Astrocyte of the spinal cord (primary cell): ENCODE measurements around the gene UBE2O.

Experiments
- DNase-seq: peaks from one replicate; pipeline ENCODE4 v3.0.0; 2011; ENCODE audit warnings: low read depth, low spot score
- H3K4me3 ChIP-seq: 2 replicates; pipeline ENCODE4 v1.5.1; 2011; ENCODE audit warnings: low read depth, mild to moderate bottlenecking, low read length, moderate library complexity
- CTCF ChIP-seq: IDR thresholded peaks from 2 replicates; pipeline ENCODE4 v1.5.1; 2012; ENCODE audit warnings: low read depth, mild to moderate bottlenecking, low read length, inconsistent platforms
- in situ Hi-C: cut with HindIII; loops from 2 replicates; pipeline ENCODE4 v1.10.0; 2017; ENCODE audit warnings: low sequenced_read_pairs

The UBE2O gene

GRCh38 chr17:76356803-76357456, 96.0 kb downstream of the UBE2O start:
- no peak for DNase-seq
- H3K4me3 ChIP-seq: no peak overlapping the region
- TF ChIP-seq CTCF: no peak
- in situ Hi-C loops: no loop called here

GRCh38 chr17:76354747-76355310, 98.1 kb downstream of the UBE2O start:
- no peak overlapping the region for H3K4me3 ChIP-seq
- in situ Hi-C loops: no loop called here
- no peak for DNase-seq
- no peak for TF ChIP-seq CTCF

GRCh38 chr17:76354317-76354729, 98.6 kb downstream of the UBE2O start:
- TF ChIP-seq CTCF: no peak
- in situ Hi-C loops: no loop called here

GRCh38 chr17:76353599-76354316, 99.2 kb downstream of the UBE2O start, which contains the start of gene PRPSAP1:
PRPSAP1 (minus strand) TSS chr17:76353916; CDS start chr17:76353703, 213 bp downstream.
- peak; percentile 49 for TF ChIP-seq CTCF
- peak within 1 kb of the TSS; percentile 71 for H3K4me3 ChIP-seq
- in situ Hi-C loops: no loop called here
- peak; percentile 96 for DNase-seq

More at GRCh38 chr17:76354317-76354729, 98.6 kb downstream of the UBE2O start:
- no peak for DNase-seq
- H3K4me3 ChIP-seq: peak overlapping the region; percentile 71

GRCh38 chr17:76353004-76353598, 99.9 kb downstream of the UBE2O start:
- DNase-seq: no peak
- in situ Hi-C loops: no loop called here
- H3K4me3 ChIP-seq: peak overlapping the region; percentile 71
- no peak for TF ChIP-seq CTCF

GRCh38 chr17:76351526-76352071, 101.4 kb downstream of the UBE2O start:
- in situ Hi-C loops: no loop called here

More at GRCh38 chr17:76351526-76352071, 101.4 kb downstream of the UBE2O start:
- TF ChIP-seq CTCF: no peak
- no peak overlapping the region for H3K4me3 ChIP-seq
- no peak for DNase-seq
